ENCODE results near the gene ZNF683. TPM values are rescaled to one million over a fixed set of nuclear protein-coding genes. Genes with fewer than 3 reads are reported as not detected.

ZNF683 gene
- total and polyA plus RNA-seq, 2 donors (not counting 3 experiments of a cell fraction or from before 2014, with no cell fraction given), result not detected

DNA sequence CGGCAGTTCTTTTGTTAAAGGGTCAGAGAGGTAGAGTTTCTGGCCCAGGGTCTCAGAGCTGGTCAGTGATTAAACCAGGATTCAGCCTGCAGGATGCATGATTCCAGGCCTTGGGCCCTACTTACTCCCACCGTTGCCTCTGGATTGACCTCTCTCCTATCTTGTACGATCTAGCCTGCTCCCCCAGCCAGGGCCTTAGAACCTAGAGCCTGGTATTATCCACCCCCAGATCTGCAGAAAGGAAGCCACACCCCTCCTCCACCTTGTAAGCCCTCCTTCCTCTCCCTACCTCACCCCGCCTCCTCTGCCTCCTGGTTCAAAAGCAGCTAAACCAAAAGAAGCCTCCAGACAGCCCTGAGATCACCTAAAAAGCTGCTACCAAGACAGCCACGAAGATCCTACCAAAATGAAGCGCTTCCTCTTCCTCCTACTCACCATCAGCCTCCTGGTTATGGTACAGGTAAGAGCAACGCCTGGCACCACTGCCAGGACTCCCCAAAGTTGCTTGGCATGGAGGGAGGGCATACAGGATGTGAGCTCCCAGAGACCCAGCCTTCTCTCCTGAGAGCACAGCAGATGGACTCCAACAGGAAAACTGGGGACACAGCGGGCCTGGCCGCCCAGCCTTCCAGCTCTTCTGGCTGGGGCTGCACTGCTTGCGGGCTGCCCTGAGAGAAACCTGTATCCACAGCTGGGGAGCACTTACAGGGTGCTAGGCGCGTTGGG lies 54.8 kb downstream of the ZNF683 start, which contains the start of gene CD52:
Gene CD52, plus strand, starts transcription at position 347 of the 726 bp plus-strand sequence. Its CDS starts 60 bp downstream, at position 407.
- FAIRE-seq, result no peak
- ChIA-PET POLR2A (no interaction called here), CTCF (interaction anchor here (0.8 to 7.4 kb wide), 7 partner anchors 10 to 148 kb away, joined by 3 to 132 read pairs (median 7); partner anchors contain the start of genes C1orf232, SH3BGRL3, ZNF593 and ZNF593OS)
- TF ChIP-seq EZH2 (IDR thresholded peaks at IDR 0.05; ENCODE audit: borderline replicate concordance, low read depth, low read length, severe bottlenecking) (no peak), JUN (IDR thresholded peaks at IDR 0.05; ENCODE audit: borderline replicate concordance, insufficient read depth, insufficient read length, low read depth) (no peak), MYC (IDR thresholded peaks at IDR 0.05; ENCODE audit: low read depth, low read length) (no peak), FOS (IDR thresholded peaks at IDR 0.05; ENCODE audit: borderline replicate concordance, insufficient read depth, low read length) (no peak), GATA2 (IDR thresholded peaks at IDR 0.05; ENCODE audit: insufficient read depth, insufficient read length, low read depth, low read length) (no peak), POLR2A (IDR thresholded peaks at IDR 0.05; ENCODE audit: low read depth, low read length) (no peak), POLR2AphosphoS5 (IDR thresholded peaks at IDR 0.05; ENCODE audit: insufficient read depth, low read depth, low read length) (no peak)
- TF ChIP-seq, protein P1, sequence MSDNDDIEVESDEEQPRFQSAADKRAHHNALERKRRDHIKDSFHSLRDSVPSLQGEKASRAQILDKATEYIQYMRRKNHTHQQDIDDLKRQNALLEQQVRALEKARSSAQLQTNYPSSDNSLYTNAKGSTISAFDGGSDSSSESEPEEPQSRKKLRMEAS (IDR thresholded peaks at IDR 0.05; ENCODE audit: insufficient read depth, insufficient read length), result no peak
- TF ChIP-seq, protein P2, sequence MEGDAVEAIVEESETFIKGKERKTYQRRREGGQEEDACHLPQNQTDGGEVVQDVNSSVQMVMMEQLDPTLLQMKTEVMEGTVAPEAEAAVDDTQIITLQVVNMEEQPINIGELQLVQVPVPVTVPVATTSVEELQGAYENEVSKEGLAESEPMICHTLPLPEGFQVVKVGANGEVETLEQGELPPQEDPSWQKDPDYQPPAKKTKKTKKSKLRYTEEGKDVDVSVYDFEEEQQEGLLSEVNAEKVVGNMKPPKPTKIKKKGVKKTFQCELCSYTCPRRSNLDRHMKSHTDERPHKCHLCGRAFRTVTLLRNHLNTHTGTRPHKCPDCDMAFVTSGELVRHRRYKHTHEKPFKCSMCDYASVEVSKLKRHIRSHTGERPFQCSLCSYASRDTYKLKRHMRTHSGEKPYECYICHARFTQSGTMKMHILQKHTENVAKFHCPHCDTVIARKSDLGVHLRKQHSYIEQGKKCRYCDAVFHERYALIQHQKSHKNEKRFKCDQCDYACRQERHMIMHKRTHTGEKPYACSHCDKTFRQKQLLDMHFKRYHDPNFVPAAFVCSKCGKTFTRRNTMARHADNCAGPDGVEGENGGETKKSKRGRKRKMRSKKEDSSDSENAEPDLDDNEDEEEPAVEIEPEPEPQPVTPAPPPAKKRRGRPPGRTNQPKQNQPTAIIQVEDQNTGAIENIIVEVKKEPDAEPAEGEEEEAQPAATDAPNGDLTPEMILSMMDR (IDR thresholded peaks at IDR 0.05; ENCODE audit: extremely low read depth in 1 of 2, insufficient read depth in 1 of 2, low read depth in 1 of 2, low read length in 2 of 2), result no peak
- Histone ChIP-seq H3K4me2 (ENCODE audit: insufficient read depth, low read length) (no peak within 1 kb of the TSS), H3K9ac (replicated peaks; ENCODE audit: extremely low read depth, insufficient read depth, low read length) (no peak within 1 kb of the TSS), H2AFZ (ENCODE audit: low read depth, low read length) (no peak within 1 kb of the TSS), H3K36me3 (ENCODE audit: control insufficient read depth in 2 of 2, extremely low read depth in 1 of 2, insufficient read depth in 2 of 2, low read length in 2 of 2) (no peaks in the 10 kb centered on the region), H3K27me3 (ENCODE audit: control insufficient read depth in 2 of 2, insufficient read depth in 2 of 2, low read length in 2 of 2) (peaks cover 2 to 7% of the 10 kb centered on the region in 2 experiments), H3K79me2 (ENCODE audit: control insufficient read depth, insufficient read depth, low read length) (no peaks in the 10 kb centered on the region), H4K20me1 (replicated peaks; ENCODE audit: control insufficient read depth, extremely low read depth, insufficient read depth, low read length) (no peaks in the 10 kb centered on the region), H3K4me1 (ENCODE audit: control insufficient read depth, extremely low read depth, insufficient read depth, low read length) (no peaks in the 10 kb centered on the region), H3K4me3 (replicated peaks in 1 of 3; ENCODE audit: insufficient read depth in 1 of 3, low read depth in 1 of 3, low read length in 3 of 3) (no peak within 1 kb of the TSS), H3K9me1 (replicated peaks; ENCODE audit: control insufficient read depth, extremely low read depth, insufficient read depth, low read length) (no peaks in the 10 kb centered on the region), H3K27ac (ENCODE audit: insufficient read depth, low read depth, low read length) (no peak within 1 kb of the TSS), H3K9me3 (replicated peaks; ENCODE audit: control insufficient read depth, insufficient read depth, low read length) (no peaks in the 10 kb centered on the region)
- intact Hi-C loops (cut with micrococcal nuclease), result no loop called here
- BruUV-seq (replicated peaks), result no TSS peak
- dilution Hi-C loops (cut with MboI; ENCODE audit: extremely low pct_ligation_motif_present, low sequenced_read_pairs), result no loop called here
- DNase-seq (ENCODE audit: low read depth, low spot score), result no peak

Data from endothelial cell of umbilical vein (primary cell).